AG09319 (cell line): ENCODE data around the gene CCNI.
"Not testable (repeated sequence)": the region's sequence is repeated elsewhere in the genome, so short reads cannot be mapped to it uniquely, and the experiment has no call there.

Source experiments
- DNase-seq: peaks from one replicate; pipeline ENCODE4 v3.0.0-alpha.2; 2010; ENCODE audit warnings: low read depth; ENCODE audit errors: extremely low read depth
- CTCF ChIP-seq: IDR thresholded peaks from 2 replicates; pipeline ENCODE4 v1.5.1; 2011; ENCODE audit warnings: low read depth, mild to moderate bottlenecking, inconsistent platforms, low read length, moderate library complexity

Gene CCNI

GRCh38 chr4:77094496-77094895 is 18.7 kb upstream of the CCNI start:
- DNase-seq, result no peak
- TF ChIP-seq CTCF, result no peak

- no peak for DNase-seq
- TF ChIP-seq CTCF, result no peak
Measured at GRCh38 chr4:77093401-77093800, 17.6 kb upstream of the CCNI start.

- no peak for TF ChIP-seq CTCF
- DNase-seq, result no peak
Measured at GRCh38 chr4:77092975-77093374, 17.2 kb upstream of the CCNI start.

- DNase-seq, result no peak
Measured at GRCh38 chr4:77089866-77090265, 14.1 kb upstream of the CCNI start.

GRCh38 chr4:77087027-77087426 is 11.2 kb upstream of the CCNI start:
- DNase-seq, result not testable (repeated sequence)

More at GRCh38 chr4:77089866-77090265, 14.1 kb upstream of the CCNI start:
- no peak for TF ChIP-seq CTCF

GRCh38 chr4:77084019-77084639 is 8.3 kb upstream of the CCNI start:
- TF ChIP-seq CTCF, result no peak
- no peak for DNase-seq

- no peak for TF ChIP-seq CTCF
- DNase-seq, result no peak
Measured at GRCh38 chr4:77082886-77083608, 7.3 kb upstream of the CCNI start.

GRCh38 chr4:77080806-77081205 is 5.0 kb upstream of the CCNI start:
- DNase-seq, result not testable (repeated sequence)
